ENCODE measurements around the gene EXOC3L4. TPM values are rescaled to one million over a fixed set of nuclear protein-coding genes. Genes with fewer than 3 reads are reported as not detected.

Gene EXOC3L4
- total RNA-seq, 1 experiment from 2014 or later: 1.4 TPM

DNA sequence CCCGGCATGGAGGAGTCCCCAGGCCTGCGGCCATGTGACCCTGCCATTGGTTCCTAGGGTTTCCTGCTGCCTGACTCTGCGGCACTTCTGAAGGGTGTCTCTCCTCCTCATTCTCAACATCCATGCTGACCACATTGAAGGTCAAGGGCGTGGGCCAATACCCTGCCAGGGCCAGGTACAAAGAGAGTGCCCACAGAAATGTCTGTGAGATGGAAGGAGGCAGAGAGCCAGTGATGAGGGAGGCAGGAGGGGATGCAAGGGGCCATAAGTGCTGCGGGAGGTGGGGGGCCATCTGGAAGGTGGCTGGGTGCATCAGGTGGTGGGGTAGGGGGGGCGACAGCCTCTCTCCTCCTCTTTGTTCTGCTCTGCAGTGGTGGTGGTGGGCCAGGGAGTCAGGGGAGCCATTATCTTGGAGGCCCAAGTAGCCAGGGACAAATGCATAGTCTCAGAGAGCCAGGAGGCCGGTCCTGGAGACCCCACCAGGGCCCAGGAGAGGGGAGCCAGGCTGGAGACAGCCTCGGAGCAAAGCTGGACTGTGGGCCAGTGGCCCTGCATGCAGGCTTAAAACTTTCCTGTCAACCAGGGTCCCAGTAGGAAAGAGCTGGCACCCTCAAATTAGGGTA lies 24.2 kb upstream of the EXOC3L4 start:
- TF ChIP-seq, protein P1, sequence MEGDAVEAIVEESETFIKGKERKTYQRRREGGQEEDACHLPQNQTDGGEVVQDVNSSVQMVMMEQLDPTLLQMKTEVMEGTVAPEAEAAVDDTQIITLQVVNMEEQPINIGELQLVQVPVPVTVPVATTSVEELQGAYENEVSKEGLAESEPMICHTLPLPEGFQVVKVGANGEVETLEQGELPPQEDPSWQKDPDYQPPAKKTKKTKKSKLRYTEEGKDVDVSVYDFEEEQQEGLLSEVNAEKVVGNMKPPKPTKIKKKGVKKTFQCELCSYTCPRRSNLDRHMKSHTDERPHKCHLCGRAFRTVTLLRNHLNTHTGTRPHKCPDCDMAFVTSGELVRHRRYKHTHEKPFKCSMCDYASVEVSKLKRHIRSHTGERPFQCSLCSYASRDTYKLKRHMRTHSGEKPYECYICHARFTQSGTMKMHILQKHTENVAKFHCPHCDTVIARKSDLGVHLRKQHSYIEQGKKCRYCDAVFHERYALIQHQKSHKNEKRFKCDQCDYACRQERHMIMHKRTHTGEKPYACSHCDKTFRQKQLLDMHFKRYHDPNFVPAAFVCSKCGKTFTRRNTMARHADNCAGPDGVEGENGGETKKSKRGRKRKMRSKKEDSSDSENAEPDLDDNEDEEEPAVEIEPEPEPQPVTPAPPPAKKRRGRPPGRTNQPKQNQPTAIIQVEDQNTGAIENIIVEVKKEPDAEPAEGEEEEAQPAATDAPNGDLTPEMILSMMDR (conservative IDR thresholded peaks at IDR 0.05; ENCODE audit: low read depth, low read length): no peak
- TF ChIP-seq EZH2phosphoT487 (IDR thresholded peaks at IDR 0.05; ENCODE audit: borderline replicate concordance, low read length) (no peak), EZH2 (IDR thresholded peaks at IDR 0.05; ENCODE audit: low read length, unreplicated experiment) (no peak)
- H3K79me2 ChIP-seq (ENCODE audit: low read length): no peaks in the 10 kb centered on the region
- no TSS peak for BruUV-seq (replicated peaks)

DNA sequence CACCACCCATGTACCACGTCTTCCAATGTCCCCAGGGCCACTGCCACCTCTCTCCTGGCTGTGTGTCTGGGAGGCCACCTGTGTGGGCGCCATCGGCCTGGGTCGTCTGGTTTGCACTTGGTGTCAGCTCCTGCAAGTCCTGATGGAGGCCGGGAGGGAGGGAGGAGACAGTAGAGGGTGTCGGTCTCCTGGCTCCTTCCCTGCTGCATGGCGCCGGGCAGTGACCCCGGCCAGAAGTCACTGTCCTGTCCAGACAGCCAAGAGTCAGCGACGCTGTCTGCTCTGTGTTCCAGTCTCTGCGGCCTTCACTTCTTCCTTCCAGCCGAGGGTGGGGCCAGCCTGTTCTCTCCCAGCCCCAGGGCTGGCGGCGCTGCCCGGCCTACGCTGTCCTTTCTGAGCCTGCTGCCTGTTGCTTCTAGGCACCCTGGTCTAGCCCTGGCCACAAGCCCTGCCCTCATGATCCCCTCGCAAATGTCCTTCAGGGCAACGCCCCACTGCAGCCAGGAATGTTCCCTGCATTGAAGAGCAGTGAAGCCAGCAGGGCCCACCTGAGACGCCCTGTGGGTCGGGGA lies 23.5 kb upstream of the EXOC3L4 start:
- peak overlapping the region; percentile 59; the same call in 1 of the 2 replicates for H2AFZ ChIP-seq (ENCODE audit: low read length)
- H3K9me2 ChIP-seq (replicated peaks; ENCODE audit: low read length): no peaks in the 10 kb centered on the region
- peaks cover 50% of the 10 kb centered on the region for H3K4me1 ChIP-seq (ENCODE audit: insufficient read depth, low read length)
- CTCF ChIA-PET: no interaction called here
- H3K4me3 ChIP-seq (ENCODE audit: low read length): no peak overlapping the region
- H3K9me3 ChIP-seq (ENCODE audit: low read length): no peaks in the 10 kb centered on the region
- POLR2A ChIA-PET (ENCODE audit: unreplicated experiment): no interaction called here
- no peaks in the 10 kb centered on the region for H4K20me1 ChIP-seq (ENCODE audit: low read length)
- H3F3A ChIP-seq (ENCODE audit: low read length, unreplicated experiment): no peaks in the 10 kb centered on the region
- H3K27me3 ChIP-seq (ENCODE audit: low read length): no peaks in the 10 kb centered on the region
- intact Hi-C loops (cut with micrococcal nuclease): loop anchor here (5.0 kb wide), 1 partner anchor 39 kb away; no protein-coding TSS in a partner anchor
- ATAC-seq (no peak), DNase-seq (no peak)
- TF ChIP-seq, protein P1 (conservative IDR thresholded peaks at IDR 0.05; ENCODE audit: low read depth, low read length): no peak
- no peak for TF ChIP-seq EZH2 (IDR thresholded peaks at IDR 0.05; ENCODE audit: low read length, unreplicated experiment)
- no peak for TF ChIP-seq EZH2phosphoT487 (IDR thresholded peaks at IDR 0.05; ENCODE audit: borderline replicate concordance, low read length)
- BruUV-seq (replicated peaks): no TSS peak
- H3K9ac ChIP-seq (ENCODE audit: low read length): peak overlapping the region; percentile 30; the same call in 1 of the 2 replicates
- H3K36me3 ChIP-seq (ENCODE audit: low read depth, low read length): no peaks in the 10 kb centered on the region
- H3K4me2 ChIP-seq (ENCODE audit: low read length): peak overlapping the region; percentile 66; the same call in 1 of the 2 replicates
- peak overlapping the region; percentile 61; the same call in 1 of the 2 replicates for H3K27ac ChIP-seq (ENCODE audit: low read length)
- H3K79me2 ChIP-seq (ENCODE audit: low read length): no peaks in the 10 kb centered on the region

More for the DNA sequence above, 24.2 kb upstream of the EXOC3L4 start:
- H3K4me2 ChIP-seq (ENCODE audit: low read length): no peak overlapping the region
- intact Hi-C loops (cut with micrococcal nuclease): loop anchor here (5.0 kb wide), 1 partner anchor 38 kb away; no protein-coding TSS in a partner anchor
- H3K27me3 ChIP-seq (ENCODE audit: low read length): no peaks in the 10 kb centered on the region
- H3K27ac ChIP-seq (ENCODE audit: low read length): no peak overlapping the region
- H4K20me1 ChIP-seq (ENCODE audit: low read length): no peaks in the 10 kb centered on the region
- CTCF ChIA-PET: no interaction called here
- H3K9me2 ChIP-seq (replicated peaks; ENCODE audit: low read length): no peaks in the 10 kb centered on the region
- peaks cover 49% of the 10 kb centered on the region for H3K4me1 ChIP-seq (ENCODE audit: insufficient read depth, low read length)
- H3K9ac ChIP-seq (ENCODE audit: low read length): no peak overlapping the region
- no peaks in the 10 kb centered on the region for H3K36me3 ChIP-seq (ENCODE audit: low read depth, low read length)
- no peaks in the 10 kb centered on the region for H3K9me3 ChIP-seq (ENCODE audit: low read length)
- H3K4me3 ChIP-seq (ENCODE audit: low read length): no peak overlapping the region
- POLR2A ChIA-PET (ENCODE audit: unreplicated experiment): no interaction called here
- ATAC-seq (no peak), DNase-seq (no peak)
- H2AFZ ChIP-seq (ENCODE audit: low read length): no peak overlapping the region
- no peaks in the 10 kb centered on the region for H3F3A ChIP-seq (ENCODE audit: low read length, unreplicated experiment)
